Stimulated activated naive CD8-positive, alpha-beta T cell treated with anti-CD3 and anti-CD28 coated beads, Interleukin-15, Interleukin-2, amounts not matched to agents 100 ng/mL and 50 ng/mL, for 24 hours (primary cell): ENCODE data around the gene C1orf159.
A peak's percentile ranks its signal among the peaks of the same experiment; 100 is the strongest.

Experiments
- H3K27ac Mint-ChIP-seq: one replicate; pipeline ENCODE4 v1.8.0; 2021; ENCODE audit warnings: mild to moderate bottlenecking, mixed read lengths
- H3K27me3 Mint-ChIP-seq: one replicate; pipeline ENCODE4 v1.8.0; 2021; ENCODE audit warnings: mixed read lengths
- H3K36me3 Mint-ChIP-seq: one replicate; pipeline ENCODE4 v1.8.0; 2021; ENCODE audit warnings: low read depth, mixed read lengths
- H3K4me1 Mint-ChIP-seq: one replicate; pipeline ENCODE4 v1.8.0; 2021; ENCODE audit warnings: low read depth, mixed read lengths
- H3K4me3 Mint-ChIP-seq: one replicate; pipeline ENCODE4 v1.8.0; 2021; ENCODE audit warnings: mild to moderate bottlenecking, mixed read lengths
- H3K9me3 Mint-ChIP-seq: one replicate; pipeline ENCODE4 v1.8.0; 2021; ENCODE audit warnings: mixed read lengths

Gene C1orf159

GRCh38 chr1:1049318-1050165 lies 66.3 kb downstream of the C1orf159 start:
- no peak overlapping the region for H3K27ac Mint-ChIP-seq
- no peak overlapping the region for H3K4me3 Mint-ChIP-seq
- H3K9me3 Mint-ChIP-seq = peaks cover 5% of the 10 kb centered on the region

GRCh38 chr1:1048765-1049164 lies 67.1 kb downstream of the C1orf159 start:
- H3K36me3 Mint-ChIP-seq = peaks cover 5% of the 10 kb centered on the region
- no peak overlapping the region for H3K4me3 Mint-ChIP-seq
- no peaks in the 10 kb centered on the region for H3K27me3 Mint-ChIP-seq
- peaks cover 5% of the 10 kb centered on the region for H3K9me3 Mint-ChIP-seq
- H3K4me1 Mint-ChIP-seq = no peaks in the 10 kb centered on the region
- no peak overlapping the region for H3K27ac Mint-ChIP-seq

More at GRCh38 chr1:1049318-1050165, 66.3 kb downstream of the C1orf159 start:
- no peaks in the 10 kb centered on the region for H3K27me3 Mint-ChIP-seq
- peaks cover 5% of the 10 kb centered on the region for H3K36me3 Mint-ChIP-seq
- no peaks in the 10 kb centered on the region for H3K4me1 Mint-ChIP-seq

- H3K9me3 Mint-ChIP-seq = peaks cover 5% of the 10 kb centered on the region
- H3K4me1 Mint-ChIP-seq = no peaks in the 10 kb centered on the region
- no peak overlapping the region for H3K27ac Mint-ChIP-seq
- H3K4me3 Mint-ChIP-seq = no peak overlapping the region
- no peaks in the 10 kb centered on the region for H3K27me3 Mint-ChIP-seq
- peaks cover 5% of the 10 kb centered on the region for H3K36me3 Mint-ChIP-seq
Measured at GRCh38 chr1:1047963-1048362, 67.9 kb downstream of the C1orf159 start.

- Mint-ChIP-seq H3K27me3 (no peaks in the 10 kb centered on the region), H3K27ac (no peak overlapping the region), H3K4me3 (no peak overlapping the region), H3K9me3 (peaks cover 2% of the 10 kb centered on the region), H3K36me3 (peaks cover 5% of the 10 kb centered on the region), H3K4me1 (no peaks in the 10 kb centered on the region)
Measured at GRCh38 chr1:1047407-1047806, 68.5 kb downstream of the C1orf159 start.

- no peaks in the 10 kb centered on the region for H3K36me3 Mint-ChIP-seq
Measured at GRCh38 chr1:1046767-1047166, 69.1 kb downstream of the C1orf159 start.

GRCh38 chr1:1046243-1046642 lies 69.6 kb downstream of the C1orf159 start:
- H3K9me3 Mint-ChIP-seq = no peaks in the 10 kb centered on the region
- H3K4me1 Mint-ChIP-seq = no peaks in the 10 kb centered on the region
- H3K36me3 Mint-ChIP-seq = no peaks in the 10 kb centered on the region
- H3K27ac Mint-ChIP-seq = no peak overlapping the region
- H3K27me3 Mint-ChIP-seq = no peaks in the 10 kb centered on the region
- no peak overlapping the region for H3K4me3 Mint-ChIP-seq

More at GRCh38 chr1:1046767-1047166, 69.1 kb downstream of the C1orf159 start:
- no peaks in the 10 kb centered on the region for H3K27me3 Mint-ChIP-seq
- no peak overlapping the region for H3K27ac Mint-ChIP-seq
- H3K4me1 Mint-ChIP-seq = no peaks in the 10 kb centered on the region
- H3K4me3 Mint-ChIP-seq = no peak overlapping the region
- no peaks in the 10 kb centered on the region for H3K9me3 Mint-ChIP-seq

GRCh38 chr1:1045129-1045528 lies 70.8 kb downstream of the C1orf159 start:
- Mint-ChIP-seq H3K4me3 (no peak overlapping the region), H3K27me3 (no peaks in the 10 kb centered on the region), H3K9me3 (no peaks in the 10 kb centered on the region), H3K27ac (no peak overlapping the region), H3K36me3 (no peaks in the 10 kb centered on the region), H3K4me1 (no peaks in the 10 kb centered on the region)

GRCh38 chr1:1044455-1045078 lies 71.3 kb downstream of the C1orf159 start:
- Mint-ChIP-seq H3K9me3 (no peaks in the 10 kb centered on the region), H3K4me1 (peaks cover 3% of the 10 kb centered on the region), H3K4me3 (no peak overlapping the region), H3K36me3 (no peaks in the 10 kb centered on the region), H3K27ac (no peak overlapping the region), H3K27me3 (no peaks in the 10 kb centered on the region)

- no peaks in the 10 kb centered on the region for H3K9me3 Mint-ChIP-seq
- no peaks in the 10 kb centered on the region for H3K27me3 Mint-ChIP-seq
- no peaks in the 10 kb centered on the region for H3K36me3 Mint-ChIP-seq
- peaks cover 10% of the 10 kb centered on the region for H3K4me1 Mint-ChIP-seq
- H3K4me3 Mint-ChIP-seq = no peak overlapping the region
- H3K27ac Mint-ChIP-seq = no peak overlapping the region
Measured at GRCh38 chr1:1043921-1044320, 72.0 kb downstream of the C1orf159 start.

GRCh38 chr1:1043411-1043810 lies 72.5 kb downstream of the C1orf159 start:
- Mint-ChIP-seq H3K4me3 (no peak overlapping the region), H3K9me3 (no peaks in the 10 kb centered on the region), H3K4me1 (peaks cover 15% of the 10 kb centered on the region), H3K27me3 (peaks cover 4% of the 10 kb centered on the region), H3K27ac (no peak overlapping the region), H3K36me3 (no peaks in the 10 kb centered on the region)

GRCh38 chr1:1042835-1043234 lies 73.1 kb downstream of the C1orf159 start:
- Mint-ChIP-seq H3K4me3 (no peak overlapping the region), H3K4me1 (peaks cover 17% of the 10 kb centered on the region), H3K36me3 (no peaks in the 10 kb centered on the region), H3K9me3 (no peaks in the 10 kb centered on the region), H3K27me3 (peaks cover 4% of the 10 kb centered on the region), H3K27ac (no peak overlapping the region)

- peaks cover 4% of the 10 kb centered on the region for H3K27me3 Mint-ChIP-seq
- no peak overlapping the region for H3K4me3 Mint-ChIP-seq
- no peak overlapping the region for H3K27ac Mint-ChIP-seq
- H3K4me1 Mint-ChIP-seq = peaks cover 17% of the 10 kb centered on the region
- H3K36me3 Mint-ChIP-seq = no peaks in the 10 kb centered on the region
- H3K9me3 Mint-ChIP-seq = no peaks in the 10 kb centered on the region
Measured at GRCh38 chr1:1041873-1042272, 74.0 kb downstream of the C1orf159 start.

GRCh38 chr1:1041092-1041523 lies 74.8 kb downstream of the C1orf159 start:
- H3K27me3 Mint-ChIP-seq = peaks cover 4% of the 10 kb centered on the region
- H3K27ac Mint-ChIP-seq = no peak overlapping the region
- H3K4me3 Mint-ChIP-seq = no peak overlapping the region
- H3K4me1 Mint-ChIP-seq = peaks cover 17% of the 10 kb centered on the region
- H3K9me3 Mint-ChIP-seq = no peaks in the 10 kb centered on the region
- H3K36me3 Mint-ChIP-seq = no peaks in the 10 kb centered on the region

GRCh38 chr1:1040004-1040991 lies 75.6 kb downstream of the C1orf159 start:
- peaks cover 7% of the 10 kb centered on the region for H3K27me3 Mint-ChIP-seq
- no peaks in the 10 kb centered on the region for H3K9me3 Mint-ChIP-seq
- peaks cover 17% of the 10 kb centered on the region for H3K4me1 Mint-ChIP-seq
- H3K27ac Mint-ChIP-seq = no peak overlapping the region
- H3K36me3 Mint-ChIP-seq = no peaks in the 10 kb centered on the region
- H3K4me3 Mint-ChIP-seq = peak overlapping the region; percentile 59
